Stomach (tissue), 4 donors: ENCODE results near the gene CTR9.

Source experiments
- CTCF ChIP-seq, 7 experiments: fragments of 450-650 bp in 4 of 7; fragments of 200-600 bp in 3 of 7; sonication (generic) in 3 of 7; IDR thresholded peaks; one replicate each; pipeline ENCODE4 v1.5.1; 2016 to 2019; ENCODE audit warnings: antibody characterized with exemption in 7 of 7, control low read depth in 2 of 7, mild to moderate bottlenecking in 1 of 7
- POLR2A ChIP-seq, 4 donors: fragments of 450-650 bp; IDR thresholded peaks; one replicate each; pipeline ENCODE4 v1.6.1; 2016; ENCODE audit warnings: antibody characterized with exemption in 4 of 4, control low read depth in 2 of 4, mild to moderate bottlenecking in 1 of 4, moderate library complexity in 1 of 4
- POLR2AphosphoS5 ChIP-seq, 3 donors: sonication (generic); formaldehyde crosslinking; IDR thresholded peaks; one replicate each; pipeline ENCODE4 v1.6.1; 2016; ENCODE audit warnings: antibody characterized with exemption in 3 of 3

DNA sequence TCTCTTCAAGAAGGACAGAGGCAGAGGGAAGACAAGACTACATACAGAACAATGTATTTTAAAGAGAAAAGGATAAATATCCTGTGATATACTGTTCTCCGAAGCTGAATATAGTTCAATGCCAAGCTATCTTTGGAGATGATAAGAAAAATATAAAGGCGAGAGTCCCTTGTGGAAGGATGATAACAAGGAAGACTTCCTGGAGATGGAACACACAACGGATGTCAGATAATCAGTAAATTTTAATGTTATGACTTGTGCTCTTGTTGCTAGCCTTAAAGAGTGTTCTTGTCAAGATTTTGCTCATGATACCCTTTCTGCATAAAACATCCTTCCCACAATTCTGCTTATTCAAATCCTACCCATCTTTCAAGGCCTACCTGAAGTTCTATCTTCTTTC is 6.8 kb upstream of the CTR9 start:
- TF ChIP-seq POLR2A (IDR thresholded peaks at IDR 0.05): no peak
- no peak for TF ChIP-seq CTCF (IDR thresholded peaks at IDR 0.05)
- no peak for TF ChIP-seq POLR2AphosphoS5 (IDR thresholded peaks at IDR 0.05)
